HG02840 (cell line): ENCODE results near the gene ECHDC3.
"Not testable (repeated sequence)": the region's sequence is repeated elsewhere in the genome, so short reads cannot be mapped to it uniquely, and the experiment has no call there.

Experiments used
- ATAC-seq: cut with Tn5 transposase; IDR thresholded peaks from one replicate; pipeline ENCODE4 v1.9.1; 2021; ENCODE audit warnings: mild to moderate bottlenecking, moderate library complexity, moderate number of reproducible peaks; ENCODE audit not compliant: unreplicated experiment, low FRiP score

ECHDC3 gene

GRCh38 chr10:11715815-11716494 is 26.2 kb upstream of the ECHDC3 start:
- ATAC-seq: no peak

GRCh38 chr10:11716686-11717085 is 25.5 kb upstream of the ECHDC3 start:
- ATAC-seq: no peak

GRCh38 chr10:11719496-11720259 is 22.5 kb upstream of the ECHDC3 start:
- ATAC-seq: no peak

- ATAC-seq: no peak
These were observed 21.9 kb upstream of the ECHDC3 start for GRCh38 chr10:11720260-11720741.

GRCh38 chr10:11721806-11722205 is 20.4 kb upstream of the ECHDC3 start:
- no peak for ATAC-seq

- no peak for ATAC-seq
These were observed 18.8 kb upstream of the ECHDC3 start for GRCh38 chr10:11723359-11723758.

- ATAC-seq: no peak
These were observed 17.0 kb upstream of the ECHDC3 start for GRCh38 chr10:11724938-11725776.

GRCh38 chr10:11725912-11726311 is 16.3 kb upstream of the ECHDC3 start:
- ATAC-seq: no peak

- ATAC-seq: no peak
These were observed 14.6 kb upstream of the ECHDC3 start for GRCh38 chr10:11727563-11727962.

- ATAC-seq: no peak
These were observed 13.8 kb upstream of the ECHDC3 start for GRCh38 chr10:11728353-11728752.

- no peak for ATAC-seq
These were observed 12.3 kb upstream of the ECHDC3 start for GRCh38 chr10:11729790-11730315.

GRCh38 chr10:11730779-11731178 is 11.4 kb upstream of the ECHDC3 start:
- ATAC-seq: no peak

GRCh38 chr10:11736767-11737166 is 5.4 kb upstream of the ECHDC3 start:
- ATAC-seq: not testable (repeated sequence)

- ATAC-seq: not testable (repeated sequence)
These were observed 4.7 kb upstream of the ECHDC3 start for GRCh38 chr10:11737258-11738032.

GRCh38 chr10:11740907-11741306 is 1.3 kb upstream of the ECHDC3 start:
- no peak for ATAC-seq

GRCh38 chr10:11741608-11742007 is 574 bp upstream of the ECHDC3 start:
- no peak for ATAC-seq

- peak; percentile 12 for ATAC-seq
These were observed 657 bp downstream of the ECHDC3 start for GRCh38 chr10:11742779-11743298.

GRCh38 chr10:11743461-11744338 is 1.5 kb downstream of the ECHDC3 start:
- no peak for ATAC-seq

- ATAC-seq: no peak
These were observed 2.9 kb downstream of the ECHDC3 start for GRCh38 chr10:11745045-11745444.
